ENCODE results near the gene SHF. TPM values are rescaled to one million over a fixed set of nuclear protein-coding genes. Genes with fewer than 3 reads are reported as not detected.

The SHF gene
- total RNA-seq, 1 donor from 2014 or later = 104 TPM

GRCh38 chr15:45200001-45200798, 12.4 kb upstream of the SHF start:
- DNase-seq (ENCODE audit: low read depth) = peak; percentile 95

DNA sequence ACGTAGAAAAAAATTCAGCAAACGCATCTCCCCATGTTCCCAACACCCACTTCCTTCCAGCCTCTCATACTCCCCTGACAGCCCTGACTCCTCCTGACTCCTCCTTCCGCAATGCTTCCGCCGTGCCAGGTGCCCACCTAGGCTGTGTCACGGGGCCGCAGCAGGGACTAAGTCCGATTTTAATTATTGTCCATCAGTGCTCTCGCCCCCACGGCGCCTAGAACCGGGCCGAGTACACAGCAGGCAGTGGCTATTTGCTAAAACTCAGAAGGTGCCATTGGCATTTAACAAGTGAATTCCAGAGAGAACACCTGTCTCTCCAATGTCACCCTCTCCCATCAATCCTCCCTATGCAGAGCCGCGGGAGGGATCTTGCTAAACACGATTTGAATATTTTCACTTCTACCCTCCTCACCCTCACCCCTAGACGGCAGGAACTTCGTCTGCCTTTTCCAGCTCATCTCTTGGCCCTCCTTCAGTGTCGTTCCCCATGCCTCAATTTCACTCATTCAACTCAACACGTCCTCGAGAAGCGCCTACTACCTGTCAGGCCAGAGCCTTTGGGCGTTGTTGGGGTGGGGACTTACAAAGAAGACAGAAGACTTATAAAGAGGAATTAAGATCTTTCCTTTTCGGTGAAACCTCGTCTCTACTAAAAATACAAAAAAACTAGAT, 11.5 kb upstream of the SHF start:
- DNase-seq (ENCODE audit: low read depth) = peak; percentile 28

DNA sequence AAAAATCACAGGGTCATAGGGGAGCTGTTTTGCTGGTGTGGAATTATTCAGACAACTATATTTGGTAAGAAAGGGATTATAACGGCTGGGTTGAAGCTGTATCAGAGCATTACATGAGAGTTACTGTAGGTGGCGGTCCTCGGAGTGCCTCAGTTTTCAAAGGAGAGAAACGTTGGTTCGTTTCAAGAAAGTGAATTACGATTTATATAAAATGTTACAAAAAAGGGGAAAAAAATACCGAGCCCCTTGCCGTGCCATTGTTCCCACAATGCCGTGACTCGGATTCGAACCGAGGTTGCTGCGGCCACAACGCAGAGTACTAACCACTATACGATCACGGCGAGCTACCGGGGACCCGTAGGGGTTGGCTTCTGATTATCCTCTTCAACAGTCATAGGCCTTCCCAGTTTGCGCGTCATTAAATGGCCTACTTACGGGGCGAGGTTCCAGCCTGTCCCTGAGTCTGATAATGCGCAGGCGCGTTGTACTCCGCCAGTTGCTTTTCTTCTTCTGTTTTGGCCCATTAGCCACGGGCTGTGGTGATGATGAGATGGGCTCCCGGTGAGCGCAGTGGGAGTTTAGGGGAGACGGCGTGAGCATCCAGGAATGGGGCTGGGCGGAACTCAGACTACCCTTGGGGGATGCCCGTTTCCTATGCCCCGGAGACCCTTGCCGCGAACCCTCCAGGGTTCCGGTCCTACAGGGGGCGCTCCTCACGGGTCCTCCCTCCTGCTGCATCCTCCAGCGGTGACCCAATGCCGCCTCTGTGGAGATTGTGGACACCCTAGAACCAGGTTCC, 10.8 kb upstream of the SHF start:
- DNase-seq (ENCODE audit: low read depth) = peak; percentile 96

- no peak for DNase-seq (ENCODE audit: low read depth)
Measured at GRCh38 chr15:45197512-45197911, 9.7 kb upstream of the SHF start.

- DNase-seq (ENCODE audit: low read depth) = no peak
Measured at GRCh38 chr15:45187578-45187893, 230 bp downstream of the SHF start.

GRCh38 chr15:45186771-45187577, 792 bp downstream of the SHF start:
- DNase-seq (ENCODE audit: low read depth) = peak; percentile 9

- DNase-seq (ENCODE audit: low read depth) = peak; percentile 68
Measured at GRCh38 chr15:45185903-45186770, 1.6 kb downstream of the SHF start.

- DNase-seq (ENCODE audit: low read depth) = peak; percentile 15
Measured at GRCh38 chr15:45185069-45185779, 2.5 kb downstream of the SHF start.

DNA sequence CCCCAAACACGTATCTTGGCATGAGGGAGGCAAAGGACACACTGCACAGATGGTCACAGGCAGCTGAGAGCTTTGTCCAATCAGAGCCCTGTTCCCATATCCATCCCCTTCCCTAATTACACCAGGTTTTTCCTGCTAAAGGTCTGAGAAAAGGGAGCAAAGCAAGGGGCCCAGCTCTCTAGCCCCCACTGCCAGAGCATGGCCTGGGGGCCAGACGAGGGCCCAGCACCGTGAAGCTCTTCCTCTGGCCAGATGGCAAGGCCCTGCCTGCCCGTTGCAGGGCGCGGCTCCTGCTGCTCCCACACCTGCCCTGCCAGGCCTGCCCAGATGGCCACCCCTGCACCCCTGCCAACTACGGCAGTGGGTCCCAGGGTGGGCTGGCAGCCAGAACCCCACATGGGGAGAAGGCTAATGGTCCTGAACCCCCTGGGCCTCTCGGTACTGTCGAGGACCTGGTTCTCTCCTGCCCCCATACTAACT, 3.2 kb downstream of the SHF start:
- DNase-seq (ENCODE audit: low read depth) = peak; percentile 55

GRCh38 chr15:45183511-45183910, 4.3 kb downstream of the SHF start:
- peak; percentile 97 for DNase-seq (ENCODE audit: low read depth)

GRCh38 chr15:45182996-45183395, 4.8 kb downstream of the SHF start:
- DNase-seq (ENCODE audit: low read depth) = peak; percentile 69

DNA sequence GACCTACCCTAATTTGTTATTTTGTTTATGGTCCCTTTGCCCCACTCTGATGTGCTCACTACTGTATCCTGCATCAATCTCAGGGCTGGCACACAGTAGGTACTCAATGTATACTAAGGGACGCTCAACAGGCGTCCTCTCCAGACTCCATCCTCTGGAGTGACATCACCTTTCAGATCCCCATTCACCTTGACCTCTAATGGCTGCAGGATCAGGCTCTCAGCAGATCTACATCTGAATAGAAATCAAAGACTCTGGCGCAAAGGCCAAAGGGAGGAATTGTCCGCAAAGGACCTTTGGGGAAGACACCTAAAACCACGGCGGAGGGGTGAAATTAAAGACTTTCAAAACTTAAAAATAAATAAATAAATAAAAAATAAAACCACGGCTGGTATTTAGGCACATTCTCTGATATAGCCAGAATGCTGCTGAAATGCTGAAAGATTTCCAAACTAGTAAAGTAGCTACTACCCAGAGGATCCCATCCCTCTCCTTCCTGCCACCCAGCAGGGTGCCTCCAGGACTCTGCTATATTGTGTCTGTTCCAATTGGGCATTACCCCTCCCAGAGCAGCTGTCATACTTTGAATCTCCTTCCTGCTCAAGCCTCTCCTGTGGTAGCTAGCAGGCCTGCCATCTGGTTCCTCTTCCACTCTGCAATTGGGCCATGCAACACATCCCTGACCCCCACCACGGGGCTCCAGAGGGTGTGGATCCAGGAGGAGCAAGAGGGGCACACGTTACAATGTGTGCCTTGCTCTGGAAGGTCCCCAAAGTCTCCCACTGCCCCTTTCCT, 6.1 kb downstream of the SHF start:
- DNase-seq (ENCODE audit: low read depth) = peak; percentile 91

DNA sequence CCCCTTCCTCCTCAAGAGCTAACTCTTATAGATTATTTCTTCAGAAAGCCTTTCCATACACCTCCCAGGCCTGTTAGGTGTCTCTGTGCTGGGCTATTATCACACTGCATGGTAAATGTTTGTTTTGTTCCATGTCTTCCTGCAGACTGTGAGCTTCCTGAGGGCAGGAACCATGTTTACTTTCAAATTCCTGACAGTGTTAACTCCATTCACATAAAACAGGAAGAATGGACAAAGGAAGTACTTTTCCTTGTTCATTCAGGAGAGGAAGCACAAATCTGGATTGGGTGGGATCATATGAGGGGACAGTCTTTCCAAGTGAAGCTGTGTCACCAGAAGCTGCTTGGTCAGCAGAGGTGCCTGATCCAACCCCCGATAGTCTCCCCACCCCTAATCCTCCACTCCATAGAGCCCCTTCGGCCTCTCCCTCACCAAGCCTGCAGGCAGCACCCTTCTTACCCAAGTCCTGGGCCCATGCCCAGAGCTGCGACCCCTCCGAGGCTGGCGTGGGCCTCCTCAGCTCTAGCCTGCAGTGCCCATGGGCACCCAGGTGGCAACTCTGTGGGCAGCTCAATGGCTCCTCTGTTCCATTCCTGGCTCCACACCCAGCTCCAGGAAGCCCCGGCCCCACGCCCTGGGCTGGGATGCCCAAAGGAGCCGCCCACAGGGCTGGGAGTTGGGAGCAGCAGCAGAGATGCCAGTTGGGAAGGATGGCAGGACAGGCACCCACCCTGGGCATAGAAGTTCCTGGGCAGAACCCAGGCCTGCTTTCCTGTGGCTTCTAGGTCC, 6.9 kb downstream of the SHF start:
- DNase-seq (ENCODE audit: low read depth) = peak; percentile 89

DNA sequence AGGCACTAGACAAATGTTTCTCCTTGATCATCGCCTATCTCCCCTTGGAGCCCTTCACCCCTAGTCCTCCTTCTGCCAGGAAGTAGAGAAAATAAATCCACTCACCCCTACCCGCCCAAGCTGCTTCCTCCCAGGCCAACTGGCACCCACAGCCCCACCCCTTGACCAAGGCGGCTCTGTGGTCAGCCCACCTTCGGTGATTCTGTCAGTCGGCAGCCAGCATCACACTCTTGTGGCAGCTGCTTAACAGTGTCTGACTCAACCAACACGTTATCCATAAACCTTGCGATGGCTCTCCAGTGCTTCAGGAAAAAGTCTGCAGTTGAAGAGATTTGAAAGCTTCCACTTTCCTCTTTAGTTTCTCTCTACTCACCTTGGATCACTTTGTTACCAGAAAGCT, 7.6 kb downstream of the SHF start:
- DNase-seq (ENCODE audit: low read depth) = peak; percentile 96

DNA sequence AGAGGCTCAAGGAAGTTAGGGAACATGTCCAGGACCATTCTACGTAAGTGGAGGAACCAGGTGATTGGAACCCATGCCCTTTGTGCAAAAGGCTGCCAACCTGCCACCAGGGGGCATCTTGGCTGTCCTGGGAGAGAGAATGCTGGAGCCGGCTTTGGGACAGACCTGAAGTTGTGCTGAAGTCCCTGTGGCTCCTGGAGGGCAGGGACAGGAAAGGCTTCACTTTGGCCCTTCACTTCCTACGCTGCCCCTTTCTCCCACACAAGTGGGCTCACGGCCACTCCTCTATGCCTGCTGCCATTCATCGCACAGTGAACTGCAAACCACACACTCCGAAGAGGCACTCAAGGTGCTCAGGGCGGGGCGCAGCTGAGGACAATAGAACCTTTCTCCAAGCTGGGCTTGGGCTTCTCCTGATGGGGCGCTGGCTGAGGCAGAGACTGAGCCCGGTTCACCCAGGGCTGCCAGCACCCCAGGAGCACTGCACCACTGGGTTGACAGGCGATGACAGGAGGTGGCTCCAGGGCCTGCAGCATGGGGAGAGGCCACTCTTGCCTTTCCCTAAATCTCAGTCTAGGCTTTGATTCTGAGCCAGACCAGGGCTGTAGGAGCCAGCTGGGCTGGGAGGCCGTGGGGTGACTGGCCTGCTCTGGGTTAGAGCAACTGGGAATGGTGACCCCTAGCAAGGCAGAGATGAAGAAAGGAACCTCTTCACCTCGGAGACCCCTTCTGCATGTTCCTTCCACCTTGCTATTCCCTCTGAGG, 8.4 kb downstream of the SHF start:
- peak; percentile 88 for DNase-seq (ENCODE audit: low read depth)

DNA sequence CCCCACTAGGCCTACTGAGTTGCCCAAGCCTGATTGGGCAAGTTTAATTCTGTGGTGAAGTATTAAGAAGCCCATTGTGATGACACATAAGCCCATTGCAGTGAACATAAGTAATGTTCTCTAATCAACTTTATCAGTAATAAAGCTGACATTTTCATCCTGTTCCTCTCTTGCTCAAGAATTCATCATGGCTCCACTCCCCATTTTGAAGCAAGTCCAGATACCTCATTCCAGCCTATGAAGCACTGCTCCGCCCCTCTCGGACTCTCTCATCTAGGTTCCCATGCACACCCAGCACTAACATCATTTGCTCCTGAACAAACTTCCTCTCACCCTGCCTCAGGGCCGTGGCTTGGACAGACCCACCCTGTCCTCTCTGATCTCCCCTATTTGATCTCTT, 10.5 kb downstream of the SHF start:
- DNase-seq (ENCODE audit: low read depth) = no peak

GRCh38 chr15:45174577-45174976, 13.2 kb downstream of the SHF start:
- no peak for DNase-seq (ENCODE audit: low read depth)

All from myocyte (in vitro differentiated cells).